HG03378 (cell line): ENCODE results near the gene TMED10.
"Not testable (repeated sequence)": the region's sequence is repeated elsewhere in the genome, so short reads cannot be mapped to it uniquely, and the experiment has no call there.

Source experiments
- ATAC-seq: cut with Tn5 transposase; IDR thresholded peaks from one replicate; pipeline ENCODE4 v1.9.1; 2021; ENCODE audit warnings: mild to moderate bottlenecking, moderate library complexity; ENCODE audit not compliant: unreplicated experiment

Gene TMED10

GRCh38 chr14:75163677-75164076 is 12.7 kb downstream of the TMED10 start:
- ATAC-seq: no peak

- no peak for ATAC-seq
Measured at GRCh38 chr14:75162631-75163030, 13.8 kb downstream of the TMED10 start.

GRCh38 chr14:75158843-75159614 is 17.4 kb downstream of the TMED10 start:
- ATAC-seq: no peak

GRCh38 chr14:75156901-75157300 is 19.5 kb downstream of the TMED10 start:
- no peak for ATAC-seq

- no peak for ATAC-seq
Measured at GRCh38 chr14:75156111-75156510, 20.3 kb downstream of the TMED10 start.

- no peak for ATAC-seq
Measured at GRCh38 chr14:75155169-75155568, 21.2 kb downstream of the TMED10 start.

GRCh38 chr14:75153295-75153694 is 23.1 kb downstream of the TMED10 start:
- no peak for ATAC-seq

- no peak for ATAC-seq
Measured at GRCh38 chr14:75151851-75152250, 24.6 kb downstream of the TMED10 start.

GRCh38 chr14:75150637-75151036 is 25.8 kb downstream of the TMED10 start:
- not testable (repeated sequence) for ATAC-seq

GRCh38 chr14:75150150-75150549 is 26.3 kb downstream of the TMED10 start:
- ATAC-seq: no peak

GRCh38 chr14:75147423-75148071 is 28.9 kb downstream of the TMED10 start:
- ATAC-seq: no peak

- ATAC-seq: no peak
Measured at GRCh38 chr14:75144944-75145343, 31.5 kb downstream of the TMED10 start.

GRCh38 chr14:75143761-75144527 is 32.5 kb downstream of the TMED10 start:
- no peak for ATAC-seq

GRCh38 chr14:75142494-75142893 is 33.9 kb downstream of the TMED10 start:
- no peak for ATAC-seq

- no peak for ATAC-seq
Measured at GRCh38 chr14:75141967-75142366, 34.4 kb downstream of the TMED10 start.

- ATAC-seq: no peak
Measured at GRCh38 chr14:75141062-75141461, 35.4 kb downstream of the TMED10 start.

- ATAC-seq: no peak
Measured at GRCh38 chr14:75140620-75141019, 35.8 kb downstream of the TMED10 start.

GRCh38 chr14:75139185-75139584 is 37.2 kb downstream of the TMED10 start:
- no peak for ATAC-seq

GRCh38 chr14:75138492-75138891 is 37.9 kb downstream of the TMED10 start:
- no peak for ATAC-seq

GRCh38 chr14:75134644-75135043 is 41.8 kb downstream of the TMED10 start:
- ATAC-seq: no peak

- ATAC-seq: no peak
Measured at GRCh38 chr14:75133597-75133996, 42.8 kb downstream of the TMED10 start.
